Calu3 (cell line): Measurements from ENCODE around the gene DDOST. TPM values are rescaled to one million over a fixed set of nuclear protein-coding genes. Genes with fewer than 3 reads are reported as not detected.

Experiments
- BruUV-seq: library from RNA; stranded (reverse); fragments of 400-500 nt; replicated peaks from 2 replicates; lab custom pipeline; 2021; lab: Mats Ljungman, UMichigan
- CTCF ChIA-PET: fragments of 300-600 bp; sonication (Branson Sonifier 250); formaldehyde crosslinking; loops from one replicate; lab custom pipeline; 2022; ENCODE audit warnings: antibody characterized with exemption; lab: Charles Lee
- DNase-seq: peaks from one replicate; pipeline ENCODE4 v3.0.0; 2022
- H3K27ac Mint-ChIP-seq: one replicate; pipeline ENCODE4 v1.8.0; 2022; ENCODE audit warnings: mixed read lengths; ENCODE audit not compliant: unreplicated experiment
- H3K27me3 Mint-ChIP-seq: one replicate; pipeline ENCODE4 v1.8.0; 2022; ENCODE audit warnings: mixed read lengths; ENCODE audit not compliant: unreplicated experiment
- H3K36me3 Mint-ChIP-seq: one replicate; pipeline ENCODE4 v1.8.0; 2022; ENCODE audit warnings: mild to moderate bottlenecking, moderate library complexity, mixed read lengths; ENCODE audit not compliant: insufficient read depth, unreplicated experiment
- H3K4me1 Mint-ChIP-seq: one replicate; pipeline ENCODE4 v1.8.0; 2022; ENCODE audit warnings: mild to moderate bottlenecking, low read depth, mixed read lengths; ENCODE audit not compliant: unreplicated experiment
- H3K4me3 Mint-ChIP-seq: one replicate; pipeline ENCODE4 v1.8.0; 2022; ENCODE audit warnings: mild to moderate bottlenecking, low read depth, moderate library complexity, mixed read lengths; ENCODE audit not compliant: unreplicated experiment
- H3K9me3 Mint-ChIP-seq: one replicate; pipeline ENCODE4 v1.8.0; 2022; ENCODE audit warnings: low read depth, mixed read lengths; ENCODE audit not compliant: unreplicated experiment
- CTCF ChIP-seq: fragments of 200-600 bp; IDR thresholded peaks from one replicate; pipeline ENCODE4 v1.8.0; 2022; ENCODE audit warnings: antibody characterized with exemption; ENCODE audit not compliant: unreplicated experiment
- intact Hi-C: fragments of 100-400 bp; cut with micrococcal nuclease; formaldehyde crosslinking; loops from one replicate; pipeline ENCODE4 v1.10.0; 2022; ENCODE audit not compliant: unreplicated experiment
- total RNA-seq: library from RNA; stranded (reverse); gene quantifications from 2 replicates; pipeline ENCODE4 v1.2.3, GENCODE V29; 2022

The DDOST gene
- total RNA-seq, 1 experiment from 2014 or later, result 266 TPM

GRCh38 chr1:20670936-20671335 lies 9.8 kb upstream of the DDOST start:
- BruUV-seq, result no TSS peak
- no peaks in the 10 kb centered on the region for H3K36me3 Mint-ChIP-seq
- intact Hi-C loops, result no loop called here
- H3K4me1 Mint-ChIP-seq, result no peaks in the 10 kb centered on the region
- H3K9me3 Mint-ChIP-seq, result no peaks in the 10 kb centered on the region
- TF ChIP-seq CTCF, result no peak
- no peak overlapping the region for H3K27ac Mint-ChIP-seq
- CTCF ChIA-PET, result no interaction called here
- DNase-seq, result no peak
- H3K4me3 Mint-ChIP-seq, result no peak overlapping the region
- peaks cover 29% of the 10 kb centered on the region for H3K27me3 Mint-ChIP-seq

- Mint-ChIP-seq H3K27ac (no peak overlapping the region), H3K4me3 (no peak overlapping the region), H3K36me3 (no peaks in the 10 kb centered on the region), H3K27me3 (peaks cover 29% of the 10 kb centered on the region), H3K4me1 (no peaks in the 10 kb centered on the region), H3K9me3 (no peaks in the 10 kb centered on the region)
- BruUV-seq, result no TSS peak
- no peak for DNase-seq
- intact Hi-C loops, result no loop called here
- CTCF ChIA-PET, result no interaction called here
- no peak for TF ChIP-seq CTCF
Observed at GRCh38 chr1:20668581-20668980, 7.4 kb upstream of the DDOST start.

- Mint-ChIP-seq H3K9me3 (no peaks in the 10 kb centered on the region), H3K27ac (no peak overlapping the region), H3K4me1 (peaks cover 8% of the 10 kb centered on the region), H3K27me3 (peaks cover 17% of the 10 kb centered on the region), H3K36me3 (peaks cover 10% of the 10 kb centered on the region), H3K4me3 (no peak overlapping the region)
- CTCF ChIA-PET, result no interaction called here
- BruUV-seq, result no TSS peak
- DNase-seq, result no peak
- TF ChIP-seq CTCF, result no peak
- intact Hi-C loops, result no loop called here
Observed at GRCh38 chr1:20666804-20667203, 5.6 kb upstream of the DDOST start.

GRCh38 chr1:20666146-20666545 lies 5.0 kb upstream of the DDOST start:
- no TSS peak for BruUV-seq
- CTCF ChIA-PET, result no interaction called here
- Mint-ChIP-seq H3K27me3 (peaks cover 12% of the 10 kb centered on the region), H3K36me3 (peaks cover 17% of the 10 kb centered on the region), H3K9me3 (no peaks in the 10 kb centered on the region), H3K27ac (no peak overlapping the region), H3K4me1 (peaks cover 8% of the 10 kb centered on the region), H3K4me3 (no peak overlapping the region)
- no peak for TF ChIP-seq CTCF
- intact Hi-C loops, result no loop called here
- no peak for DNase-seq
